Measurements from ENCODE around the gene KIF20B. TPM values are rescaled to one million over a fixed set of nuclear protein-coding genes. Genes with fewer than 3 reads are reported as not detected.

KIF20B gene
- total RNA-seq, 4 donors from 2014 or later = 4.2 to 13.4 (median 8.6) TPM

DNA sequence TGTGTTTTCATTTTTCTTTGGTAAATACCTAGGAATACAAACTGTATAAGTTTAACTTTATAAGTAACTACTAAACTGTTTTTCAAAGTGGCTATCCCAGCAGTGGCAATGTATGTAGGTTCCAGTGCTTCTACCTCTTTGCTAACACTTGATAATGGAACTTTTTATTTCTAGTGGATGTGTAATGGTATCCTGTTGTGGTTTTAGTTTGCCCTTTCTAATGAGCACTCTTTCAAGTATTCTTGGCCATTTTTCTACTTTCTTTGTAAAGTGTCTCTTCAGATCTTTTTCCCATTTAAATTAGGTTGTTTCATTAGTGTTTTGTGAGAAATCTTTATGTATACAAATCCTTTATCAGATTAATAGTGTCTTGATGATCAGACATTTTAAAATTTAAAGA, 4.6 kb downstream of the KIF20B start:
- Histone ChIP-seq H3K4me1 (peaks cover 0 to 19% (median 9%) of the 10 kb centered on the region in 3 donors), H3K4me3 (no peak overlapping the region), H3K36me3 (no peaks in the 10 kb centered on the region), H3K27me3 (no peaks in the 10 kb centered on the region), H3K9me3 (no peaks in the 10 kb centered on the region), H3K27ac (no peak overlapping the region)
- TF ChIP-seq, protein P1, sequence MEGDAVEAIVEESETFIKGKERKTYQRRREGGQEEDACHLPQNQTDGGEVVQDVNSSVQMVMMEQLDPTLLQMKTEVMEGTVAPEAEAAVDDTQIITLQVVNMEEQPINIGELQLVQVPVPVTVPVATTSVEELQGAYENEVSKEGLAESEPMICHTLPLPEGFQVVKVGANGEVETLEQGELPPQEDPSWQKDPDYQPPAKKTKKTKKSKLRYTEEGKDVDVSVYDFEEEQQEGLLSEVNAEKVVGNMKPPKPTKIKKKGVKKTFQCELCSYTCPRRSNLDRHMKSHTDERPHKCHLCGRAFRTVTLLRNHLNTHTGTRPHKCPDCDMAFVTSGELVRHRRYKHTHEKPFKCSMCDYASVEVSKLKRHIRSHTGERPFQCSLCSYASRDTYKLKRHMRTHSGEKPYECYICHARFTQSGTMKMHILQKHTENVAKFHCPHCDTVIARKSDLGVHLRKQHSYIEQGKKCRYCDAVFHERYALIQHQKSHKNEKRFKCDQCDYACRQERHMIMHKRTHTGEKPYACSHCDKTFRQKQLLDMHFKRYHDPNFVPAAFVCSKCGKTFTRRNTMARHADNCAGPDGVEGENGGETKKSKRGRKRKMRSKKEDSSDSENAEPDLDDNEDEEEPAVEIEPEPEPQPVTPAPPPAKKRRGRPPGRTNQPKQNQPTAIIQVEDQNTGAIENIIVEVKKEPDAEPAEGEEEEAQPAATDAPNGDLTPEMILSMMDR (IDR thresholded peaks at IDR 0.05) = no peak
- DNase-seq = no peak
- intact Hi-C loops (cut with DNase I) = no loop called here

DNA sequence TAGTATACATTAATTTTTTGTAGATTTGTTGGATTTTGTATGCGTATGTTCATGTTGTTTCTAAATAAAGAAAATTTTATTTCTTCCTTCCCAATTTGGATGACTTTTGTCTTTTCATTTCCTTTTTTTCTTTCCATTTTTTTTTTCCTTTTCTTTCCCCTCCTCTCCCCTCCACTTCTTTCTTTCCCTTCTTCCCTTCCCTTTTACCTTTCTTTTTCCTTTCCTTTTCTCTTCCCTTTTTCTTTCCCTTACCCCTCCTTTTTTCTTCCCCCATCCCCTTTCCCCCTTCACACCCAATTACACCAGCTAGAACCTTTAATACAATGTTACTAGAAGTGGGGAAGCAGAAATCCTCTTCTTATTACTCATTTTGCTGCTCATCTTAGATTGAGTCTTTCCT, 6.0 kb downstream of the KIF20B start:
- Histone ChIP-seq H3K36me3 (peaks cover 0 to 6% (median 0%) of the 10 kb centered on the region in 3 donors), H3K9me3 (no peaks in the 10 kb centered on the region), H3K27me3 (no peaks in the 10 kb centered on the region), H3K4me1 (peaks cover 0 to 11% (median 3%) of the 10 kb centered on the region in 3 donors), H3K27ac (no peak overlapping the region), H3K4me3 (no peak overlapping the region)
- DNase-seq = no peak
- WGBS, 2 donors = 71 to 92% methylated on average over 1 of the region's 1 CpG
- intact Hi-C loops (cut with DNase I) = no loop called here
- TF ChIP-seq, protein P1 (IDR thresholded peaks at IDR 0.05) = no peak

DNA sequence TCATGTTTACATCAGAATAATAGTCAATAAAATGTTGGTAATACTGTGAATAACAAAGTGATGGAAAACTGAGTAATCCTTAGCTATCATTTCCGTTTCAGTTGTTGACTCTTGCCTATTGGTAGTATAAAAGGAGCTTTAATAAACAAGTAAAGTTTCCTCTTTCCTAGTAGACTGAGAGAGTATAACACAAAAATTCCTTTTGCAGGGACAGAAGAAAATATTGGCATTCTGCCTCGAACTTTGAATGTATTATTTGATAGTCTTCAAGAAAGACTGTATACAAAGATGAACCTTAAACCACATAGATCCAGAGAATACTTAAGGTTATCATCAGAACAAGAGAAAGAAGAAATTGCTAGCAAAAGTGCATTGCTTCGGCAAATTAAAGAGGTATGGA, 9.4 kb downstream of the KIF20B start:
- WGBS, 2 donors = 83 to 91% methylated on average over 3 of the region's 3 CpGs

DNA sequence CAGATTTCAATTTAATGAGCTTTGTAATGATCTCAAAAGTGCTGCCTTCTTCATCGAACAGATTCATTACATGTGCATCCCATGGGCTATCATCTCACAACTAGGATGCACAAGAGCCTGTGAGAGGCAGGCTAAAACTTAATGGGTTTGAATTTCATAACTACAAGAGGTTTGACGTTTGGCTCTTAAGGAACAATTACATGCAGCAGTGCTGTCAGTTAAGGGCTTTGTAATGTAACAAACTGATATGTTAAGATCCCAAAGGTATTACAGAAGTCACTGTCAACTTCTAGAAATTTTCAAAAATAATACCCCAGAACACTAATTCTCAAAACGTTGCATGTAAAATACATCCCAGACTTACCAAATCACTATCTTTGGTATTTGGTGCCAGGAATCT, 33.2 kb downstream of the KIF20B start:
- Histone ChIP-seq H3K36me3 (peaks cover 0 to 8% (median 0%) of the 10 kb centered on the region in 3 donors), H3K4me3 (no peak overlapping the region), H3K4me1 (no peaks in the 10 kb centered on the region), H3K27ac (no peak overlapping the region), H3K9me3 (no peaks in the 10 kb centered on the region), H3K27me3 (no peaks in the 10 kb centered on the region)
- DNase-seq = no peak
- intact Hi-C loops (cut with DNase I) = no loop called here
- WGBS, 2 donors = 84 to 88% methylated on average over 3 of the region's 3 CpGs
- no peak for TF ChIP-seq POLR2A (IDR thresholded peaks at IDR 0.05)
- TF ChIP-seq, protein P1 (IDR thresholded peaks at IDR 0.05) = no peak

More for the DNA sequence above, 9.4 kb downstream of the KIF20B start:
- Histone ChIP-seq H3K4me3 (no peak overlapping the region), H3K4me1 (no peaks in the 10 kb centered on the region), H3K36me3 (peaks cover 0 to 11% (median 0%) of the 10 kb centered on the region in 3 donors), H3K27me3 (no peaks in the 10 kb centered on the region), H3K9me3 (no peaks in the 10 kb centered on the region), H3K27ac (no peak overlapping the region)
- intact Hi-C loops (cut with DNase I) = no loop called here
- DNase-seq = no peak
- TF ChIP-seq, protein P1 (IDR thresholded peaks at IDR 0.05) = no peak
- TF ChIP-seq POLR2A (IDR thresholded peaks at IDR 0.05) = no peak

DNA sequence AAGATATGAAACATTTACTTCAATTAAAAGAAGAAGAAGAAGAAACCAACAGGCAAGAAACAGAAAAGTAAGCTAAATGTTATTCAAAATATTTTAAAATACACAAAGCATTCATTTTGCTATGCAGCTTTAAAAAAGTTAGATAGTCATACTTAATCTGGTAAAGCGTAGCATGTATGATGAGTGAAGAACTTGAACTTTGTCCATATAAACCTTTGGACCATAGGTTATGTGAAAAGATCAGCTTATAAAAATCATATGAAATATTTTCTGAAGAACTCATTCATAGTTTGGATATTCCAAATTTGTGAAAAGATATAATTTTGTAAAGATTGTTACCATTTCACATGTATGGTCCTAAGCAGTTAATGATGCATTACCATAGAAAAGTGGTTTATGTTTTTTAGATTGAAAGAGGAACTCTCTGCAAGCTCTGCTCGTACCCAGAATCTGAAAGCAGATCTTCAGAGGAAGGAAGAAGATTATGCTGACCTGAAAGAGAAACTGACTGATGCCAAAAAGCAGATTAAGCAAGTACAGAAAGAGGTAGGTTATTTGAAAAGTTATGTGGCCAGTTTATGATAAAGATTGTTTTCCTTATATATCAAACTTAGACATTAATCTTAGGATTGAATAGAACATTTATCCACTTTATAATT, 37.3 kb downstream of the KIF20B start:
- TF ChIP-seq, protein P1 (IDR thresholded peaks at IDR 0.05) = no peak
- TF ChIP-seq POLR2A (IDR thresholded peaks at IDR 0.05) = no peak
- intact Hi-C loops (cut with DNase I) = no loop called here
- Histone ChIP-seq H3K36me3 (peaks cover 0 to 4% (median 0%) of the 10 kb centered on the region in 3 donors), H3K27me3 (no peaks in the 10 kb centered on the region), H3K27ac (no peak overlapping the region), H3K4me1 (no peaks in the 10 kb centered on the region), H3K9me3 (no peaks in the 10 kb centered on the region), H3K4me3 (no peak overlapping the region)
- 47 to 73% methylated on average over 2 of the region's 2 CpGs for WGBS, 2 donors
- no peak for DNase-seq
